ENCODE data around the gene MAP2. TPM values are rescaled to one million over a fixed set of nuclear protein-coding genes. Genes with fewer than 3 reads are reported as not detected.

MAP2 gene
- total RNA-seq, 2 experiments from 2014 or later, result 0.16 to 0.20 TPM

- no peaks in the 10 kb centered on the region for H3K36me3 ChIP-seq (ENCODE audit: insufficient read depth, low read length)
- TF ChIP-seq CTCF (IDR thresholded peaks at IDR 0.05), result no peak
- no peak overlapping the region for H3K4me3 Mint-ChIP-seq
- no peak overlapping the region for H3K27ac Mint-ChIP-seq
- H3K4me3 ChIP-seq (ENCODE audit: low read length), result no peak overlapping the region
- POLR2A ChIA-PET, result no interaction called here
- no peaks in the 10 kb centered on the region for H3K9me3 ChIP-seq (ENCODE audit: control insufficient read depth in 1 of 2, insufficient read depth in 1 of 2, low read length in 2 of 2)
- DNase-seq (no peak), ATAC-seq (ENCODE audit: poor library complexity) (no peak)
- intact Hi-C loops (cut with DNase I, micrococcal nuclease), result loop anchor here in 1 of 2 experiments (10.0 kb wide), 1 partner anchor 244 kb away; no protein-coding TSS in a partner anchor
- no peak overlapping the region for H3K27ac ChIP-seq (ENCODE audit: low read depth in 1 of 2, low read length in 2 of 2)
- H3K27me3 ChIP-seq (ENCODE audit: control insufficient read depth in 1 of 2, insufficient read depth in 2 of 2, low read length in 2 of 2), result no peaks in the 10 kb centered on the region
- no peaks in the 10 kb centered on the region for H3K36me3 Mint-ChIP-seq (ENCODE audit: low read depth)
- peaks cover 5% of the 10 kb centered on the region for H3K4me1 Mint-ChIP-seq (ENCODE audit: low read depth)
- no peaks in the 10 kb centered on the region for H3K4me1 ChIP-seq (ENCODE audit: insufficient read depth, low read length)
- no peaks in the 10 kb centered on the region for H3K9me3 Mint-ChIP-seq
- CTCF ChIA-PET, result no interaction called here
- H3K27me3 Mint-ChIP-seq, result peaks cover 6% of the 10 kb centered on the region
These were observed 154.7 kb downstream of the MAP2 start for GRCh38 chr2:209578394-209579001.

GRCh38 chr2:209579230-209579749 is 155.4 kb downstream of the MAP2 start:
- H3K9me3 ChIP-seq (ENCODE audit: control insufficient read depth in 1 of 2, insufficient read depth in 1 of 2, low read length in 2 of 2), result no peaks in the 10 kb centered on the region
- no peaks in the 10 kb centered on the region for H3K27me3 ChIP-seq (ENCODE audit: control insufficient read depth in 1 of 2, insufficient read depth in 2 of 2, low read length in 2 of 2)
- Mint-ChIP-seq H3K27me3 (peaks cover 6% of the 10 kb centered on the region), H3K4me1 (ENCODE audit: low read depth) (peaks cover 5% of the 10 kb centered on the region), H3K27ac (no peak overlapping the region), H3K9me3 (no peaks in the 10 kb centered on the region), H3K36me3 (ENCODE audit: low read depth) (no peaks in the 10 kb centered on the region), H3K4me3 (peak overlapping the region; percentile 46)
- H3K36me3 ChIP-seq (ENCODE audit: insufficient read depth, low read length), result no peaks in the 10 kb centered on the region
- ATAC-seq (ENCODE audit: poor library complexity) (no peak), DNase-seq (no peak)
- no peak overlapping the region for H3K27ac ChIP-seq (ENCODE audit: low read depth in 1 of 2, low read length in 2 of 2)
- intact Hi-C loops (cut with DNase I, micrococcal nuclease), result loop anchor here in 1 of 2 experiments (10.0 kb wide), 1 partner anchor 244 kb away; no protein-coding TSS in a partner anchor
- no peak for TF ChIP-seq CTCF (IDR thresholded peaks at IDR 0.05)
- CTCF ChIA-PET, result no interaction called here
- H3K4me1 ChIP-seq (ENCODE audit: insufficient read depth, low read length), result no peaks in the 10 kb centered on the region
- H3K4me3 ChIP-seq (ENCODE audit: low read length), result no peak overlapping the region
- POLR2A ChIA-PET, result no interaction called here

GRCh38 chr2:209581040-209581439 is 157.2 kb downstream of the MAP2 start:
- Mint-ChIP-seq H3K4me1 (ENCODE audit: low read depth) (peaks cover 5% of the 10 kb centered on the region), H3K27ac (no peak overlapping the region), H3K36me3 (ENCODE audit: low read depth) (no peaks in the 10 kb centered on the region), H3K27me3 (peaks cover 6% of the 10 kb centered on the region), H3K9me3 (no peaks in the 10 kb centered on the region), H3K4me3 (no peak overlapping the region)
- DNase-seq (no peak), ATAC-seq (ENCODE audit: poor library complexity) (no peak)
- POLR2A ChIA-PET, result no interaction called here
- Histone ChIP-seq H3K27ac (ENCODE audit: low read depth in 1 of 2, low read length in 2 of 2) (no peak overlapping the region), H3K36me3 (ENCODE audit: insufficient read depth, low read length) (no peaks in the 10 kb centered on the region), H3K27me3 (ENCODE audit: control insufficient read depth in 1 of 2, insufficient read depth in 2 of 2, low read length in 2 of 2) (no peaks in the 10 kb centered on the region), H3K9me3 (ENCODE audit: control insufficient read depth in 1 of 2, insufficient read depth in 1 of 2, low read length in 2 of 2) (no peaks in the 10 kb centered on the region), H3K4me3 (ENCODE audit: low read length) (no peak overlapping the region), H3K4me1 (ENCODE audit: insufficient read depth, low read length) (no peaks in the 10 kb centered on the region)
- TF ChIP-seq CTCF (IDR thresholded peaks at IDR 0.05), result no peak
- CTCF ChIA-PET, result no interaction called here
- intact Hi-C loops (cut with DNase I, micrococcal nuclease), result no loop called here

Measured in CD4-positive, alpha-beta T cell (primary cell).